UCSD-AML1 (cell line): Measurements from ENCODE around the gene INPP4B.
A peak's percentile ranks its signal among the peaks of the same experiment; 100 is the strongest.

Experiments
- DNase-seq: peaks from one replicate; lab custom pipeline; 2025; ENCODE audit not compliant: unreplicated experiment; lab: John Stamatoyannopoulos, UW

The INPP4B gene

DNA sequence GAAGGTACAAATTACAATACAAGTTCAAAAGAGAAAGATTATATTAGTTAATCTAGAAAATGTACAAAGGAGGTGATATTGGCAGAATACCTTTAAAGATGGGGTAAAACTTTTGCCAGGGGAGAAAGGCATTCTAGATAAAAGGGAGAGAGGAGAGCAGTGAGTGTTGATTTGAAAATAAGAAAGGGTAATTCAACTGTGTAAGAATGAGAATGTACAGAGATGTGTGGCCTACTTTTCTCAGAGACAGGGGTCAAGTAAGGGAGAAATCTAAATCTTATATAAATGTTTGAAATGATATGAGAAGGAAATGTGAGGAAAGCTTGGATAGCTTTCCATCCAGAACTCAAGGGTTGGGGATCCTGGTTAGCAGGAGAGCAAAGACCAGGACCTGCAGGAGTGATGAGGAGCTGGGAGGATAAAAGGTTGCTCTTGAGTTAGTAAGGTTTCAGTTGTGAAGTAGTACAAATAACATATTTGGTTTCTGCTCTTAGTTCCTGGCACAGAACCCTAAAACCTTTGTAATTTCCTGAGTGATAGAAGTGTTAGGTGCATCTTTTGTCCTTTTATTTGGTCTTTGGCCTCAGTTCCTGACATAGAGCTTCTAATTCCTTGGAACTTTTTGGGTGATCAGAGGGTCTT lies 489.9 kb downstream of the INPP4B start:
- no peak for DNase-seq

- DNase-seq = no peak
These were observed 490.6 kb downstream of the INPP4B start for GRCh38 chr4:142355421-142355930.

DNA sequence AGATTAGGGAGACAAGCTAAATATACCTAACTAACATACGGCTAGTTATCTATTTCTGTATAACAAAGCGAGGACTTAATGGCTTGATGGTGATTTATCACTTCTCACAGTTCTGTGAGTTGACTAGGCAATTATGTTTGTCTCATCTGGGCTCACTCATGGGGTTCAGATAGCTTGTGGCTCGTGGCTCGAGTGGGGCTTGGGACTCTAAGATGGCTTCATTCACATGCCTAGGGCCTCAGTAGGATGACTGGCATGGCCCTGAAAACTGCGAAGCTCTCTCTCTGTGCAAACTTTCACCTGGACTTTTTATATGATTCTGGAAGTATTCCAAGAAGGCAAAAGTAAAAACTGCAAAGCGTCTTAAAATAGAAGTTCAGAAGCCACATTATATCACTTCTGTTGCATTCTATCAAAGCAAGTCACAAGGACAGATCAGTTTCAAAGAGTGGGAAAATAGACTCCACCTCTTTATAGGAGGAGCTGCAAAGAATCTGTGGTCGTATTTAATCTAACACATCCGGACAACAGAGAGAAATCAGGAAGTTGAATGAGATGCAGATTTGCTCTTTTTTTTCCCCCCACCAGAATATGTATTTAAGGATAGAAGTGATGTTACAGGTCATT lies 491.2 kb downstream of the INPP4B start:
- no peak for DNase-seq

- DNase-seq = no peak
These were observed 492.1 kb downstream of the INPP4B start for GRCh38 chr4:142354041-142354440.

- DNase-seq = no peak
These were observed 492.9 kb downstream of the INPP4B start for GRCh38 chr4:142353149-142353738.

GRCh38 chr4:142352712-142353111 lies 493.4 kb downstream of the INPP4B start:
- DNase-seq = no peak

DNA sequence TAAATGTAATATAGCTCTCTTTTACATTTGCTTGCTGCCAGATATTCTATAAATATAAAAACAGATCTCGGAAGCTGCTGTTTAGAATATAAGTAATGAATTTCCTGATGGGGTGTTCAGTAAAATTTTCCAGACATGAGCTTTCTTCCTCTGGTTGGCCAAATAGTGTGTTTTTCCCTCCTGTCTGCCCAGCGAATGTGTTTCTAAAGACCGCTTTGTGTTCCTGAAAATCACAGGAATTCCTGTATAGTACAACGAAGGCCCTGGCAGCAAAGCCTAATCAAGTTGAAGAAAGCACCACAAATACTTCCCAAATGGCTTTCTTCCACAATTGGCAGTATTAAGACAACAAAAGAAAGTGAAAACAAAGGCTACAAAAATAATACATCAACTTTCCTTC lies 494.1 kb downstream of the INPP4B start:
- no peak for DNase-seq

- DNase-seq = no peak
These were observed 495.2 kb downstream of the INPP4B start for GRCh38 chr4:142350871-142351270.

DNA sequence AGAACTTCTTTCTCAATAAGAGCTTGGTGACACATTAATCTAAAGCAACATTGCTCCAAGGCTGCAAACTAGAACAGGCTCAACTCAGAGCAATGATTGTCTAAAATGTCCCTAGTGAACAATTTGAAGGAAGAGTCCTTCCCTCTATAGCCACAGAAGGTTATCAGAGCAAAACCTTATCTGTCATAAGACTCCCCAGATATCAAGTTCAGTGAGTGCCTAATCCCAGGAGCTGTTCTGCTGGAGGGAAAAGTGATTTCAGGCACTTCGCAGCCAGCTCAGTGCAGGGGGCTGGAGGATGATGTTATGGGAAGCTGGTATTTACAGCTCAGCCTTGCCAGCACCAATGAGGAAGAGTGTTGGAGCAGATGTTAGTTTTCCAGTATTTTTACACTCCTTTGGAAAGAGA lies 497.5 kb downstream of the INPP4B start:
- DNase-seq = no peak

- no peak for DNase-seq
These were observed 498.9 kb downstream of the INPP4B start for GRCh38 chr4:142347241-142347640.

DNA sequence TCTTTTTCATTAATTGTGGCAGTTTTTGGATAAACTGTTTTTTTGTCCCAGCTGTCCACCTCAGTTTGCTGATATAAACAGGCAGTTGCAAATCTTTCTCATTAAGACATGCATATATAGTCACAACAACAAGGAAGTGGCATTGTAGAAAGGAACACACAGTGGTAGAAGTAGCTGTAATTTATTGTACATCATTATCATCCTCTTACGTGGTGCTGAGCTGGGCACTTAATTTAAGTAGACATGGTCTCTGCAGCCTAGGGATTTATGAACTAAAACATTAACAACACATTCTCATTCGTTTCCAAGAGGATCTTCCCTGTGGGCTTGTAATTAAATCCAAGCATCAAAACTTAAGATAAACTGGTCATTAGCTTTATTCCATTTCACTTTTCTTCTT lies 500.2 kb downstream of the INPP4B start:
- no peak for DNase-seq

- no peak for DNase-seq
These were observed 504.8 kb downstream of the INPP4B start for GRCh38 chr4:142341268-142341667.

- no peak for DNase-seq
These were observed 507.0 kb downstream of the INPP4B start for GRCh38 chr4:142339053-142339452.

DNA sequence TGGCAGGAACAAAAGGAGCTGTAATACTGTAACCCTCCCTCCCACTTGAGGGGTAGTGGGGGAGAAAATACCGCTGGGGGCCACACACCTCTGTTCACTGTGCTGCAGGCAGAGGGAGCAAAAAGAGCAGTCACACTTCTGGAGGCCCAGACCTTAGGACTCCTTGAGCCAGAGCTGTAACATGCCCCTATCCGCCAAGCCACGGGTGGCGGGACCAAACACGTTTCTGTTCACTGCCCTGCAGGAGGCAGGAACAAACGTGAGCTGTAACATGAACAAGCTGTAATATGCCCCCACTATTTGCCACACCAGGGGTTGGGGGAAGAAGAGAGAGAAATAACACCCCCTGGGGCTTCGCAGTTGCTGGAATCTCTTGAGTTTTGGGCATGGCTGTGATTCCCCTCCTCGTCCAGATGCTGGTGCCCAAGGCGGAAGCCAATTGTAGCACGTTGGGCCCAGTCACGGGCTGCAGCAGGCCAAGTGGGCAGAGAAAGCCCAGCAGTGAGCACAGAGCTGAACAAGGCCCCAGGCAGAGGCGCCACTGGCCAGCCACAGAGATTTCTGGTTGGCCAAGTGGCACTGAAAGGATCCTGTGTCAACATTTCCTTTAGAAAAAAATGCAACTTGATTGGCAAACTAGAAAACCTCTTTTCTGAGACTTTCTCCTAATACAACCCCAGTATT lies 509.7 kb downstream of the INPP4B start:
- DNase-seq = no peak

DNA sequence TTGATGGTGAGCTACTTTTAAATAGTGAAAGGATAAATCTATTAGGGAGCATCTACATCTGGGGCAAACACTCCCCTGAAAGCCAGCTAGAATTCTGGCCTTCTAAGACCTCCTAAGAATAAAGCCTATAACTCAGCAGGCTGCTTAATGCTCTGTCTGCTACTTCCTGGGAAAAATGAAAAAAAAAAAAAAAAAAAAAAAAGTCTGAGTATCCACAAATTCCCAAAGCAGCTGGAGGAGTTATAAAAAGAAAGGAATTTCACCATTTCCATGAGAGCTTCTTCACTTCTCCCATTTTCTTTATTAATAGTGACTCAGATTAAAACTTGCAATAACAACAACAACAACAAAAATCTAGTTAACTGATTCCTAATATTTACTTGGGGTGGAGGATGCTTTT lies 511.2 kb downstream of the INPP4B start:
- no peak for DNase-seq

- DNase-seq = no peak
These were observed 514.5 kb downstream of the INPP4B start for GRCh38 chr4:142331646-142332045.

- peak; percentile 12 for DNase-seq
These were observed 515.0 kb downstream of the INPP4B start for GRCh38 chr4:142331132-142331531.

DNA sequence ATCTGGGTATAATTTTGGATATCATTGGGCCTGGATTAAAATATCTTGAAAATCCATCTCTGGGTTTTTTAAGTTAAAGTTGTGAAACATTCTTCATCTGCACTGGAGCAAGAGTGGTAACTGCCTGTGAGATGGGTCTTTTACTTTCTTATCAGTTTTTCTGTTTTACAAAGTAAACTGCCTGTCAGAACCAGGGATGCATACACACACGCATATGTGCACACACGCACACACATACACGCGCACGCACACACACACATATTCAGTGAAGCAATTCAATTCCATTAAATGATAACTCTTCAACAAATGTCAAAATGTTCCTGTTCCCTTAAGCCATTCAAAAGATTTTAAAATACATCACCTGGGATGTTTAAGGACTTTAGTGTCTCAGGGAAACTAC lies 515.8 kb downstream of the INPP4B start:
- DNase-seq = no peak

DNA sequence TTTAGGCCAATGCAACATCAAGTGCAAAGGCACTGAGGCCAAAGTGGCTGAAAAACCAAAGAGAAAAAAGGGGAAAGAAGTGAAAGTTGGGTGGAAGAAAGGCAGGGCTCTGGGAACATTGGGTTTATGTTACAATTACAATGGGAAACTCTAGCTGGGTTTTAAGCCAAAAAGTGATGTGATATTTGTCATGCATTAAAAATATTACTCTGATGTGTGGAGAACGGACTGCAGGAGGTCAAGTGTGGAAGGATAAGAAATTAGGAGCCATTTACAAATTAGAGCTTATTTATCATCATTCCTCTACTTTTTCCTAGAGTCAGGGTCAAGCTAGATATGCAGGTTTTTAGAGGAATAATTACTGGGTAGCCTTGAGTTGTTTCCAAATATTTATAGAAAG lies 516.8 kb downstream of the INPP4B start:
- DNase-seq = no peak

DNA sequence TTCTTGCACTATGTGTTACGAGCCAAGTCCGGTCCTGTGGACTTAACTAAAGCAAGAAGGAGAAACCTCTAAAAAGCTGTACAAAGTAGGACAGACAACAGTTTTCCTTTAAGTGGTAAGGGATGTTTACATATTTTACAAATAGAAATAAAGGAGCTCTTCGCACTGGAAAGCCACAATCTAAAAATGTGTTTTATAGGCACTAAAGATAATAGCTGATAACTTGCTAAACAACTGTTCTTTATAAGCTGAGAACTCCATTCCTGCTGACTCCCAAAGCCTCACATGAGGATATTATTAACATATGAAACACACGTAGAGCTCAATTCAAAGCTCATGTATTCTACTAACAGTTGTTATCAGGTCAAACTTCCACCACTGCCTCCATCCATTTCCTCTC lies 519.9 kb downstream of the INPP4B start:
- DNase-seq = no peak

GRCh38 chr4:142324572-142324971 lies 521.5 kb downstream of the INPP4B start:
- DNase-seq = no peak

DNA sequence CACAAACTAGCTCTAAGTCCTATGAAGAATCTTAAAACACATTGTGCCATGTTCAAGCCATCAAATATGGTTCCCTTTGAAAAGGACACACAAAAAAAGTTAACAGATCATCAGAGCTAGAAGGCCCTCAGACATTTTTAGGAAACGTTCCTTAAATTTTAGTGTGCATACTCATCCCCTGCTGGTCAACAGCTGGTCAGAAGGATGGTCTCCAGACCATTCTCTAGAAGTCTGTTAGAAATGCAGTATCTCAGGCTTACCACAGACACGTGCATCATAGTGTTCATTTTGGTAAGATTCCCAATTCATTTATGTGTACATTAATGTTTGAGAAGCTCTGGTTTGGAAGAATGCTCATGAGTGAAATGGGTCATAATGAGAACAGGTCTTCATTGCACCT lies 523.1 kb downstream of the INPP4B start:
- DNase-seq = no peak
